WI38 (cell line): ENCODE measurements around the gene MCTP2.

Experiments used
- H3K4me3 ChIP-seq: 2 replicates; pipeline ENCODE4 v1.5.1; 2011; ENCODE audit warnings: low read depth, mild to moderate bottlenecking, control low read depth, low read length
- CTCF ChIP-seq: IDR thresholded peaks from 2 replicates; pipeline ENCODE4 v1.5.1; 2012; ENCODE audit warnings: low read depth, mild to moderate bottlenecking, control low read depth, low read length

The MCTP2 gene

GRCh38 chr15:94532226-94532625 is 300.9 kb downstream of the MCTP2 start:
- no peak for TF ChIP-seq CTCF
- H3K4me3 ChIP-seq, result no peak overlapping the region
